H1 (cell line): ENCODE data around the gene FOXC1.

Experiments
- POLR2A ChIP-seq, 2 experiments: IDR thresholded peaks; 1 replicate in 1 of 2; 2 replicates in 1 of 2; pipeline ENCODE4 v1.6.1; 2011; ENCODE audit warnings: low read depth in 2 of 2, low read length in 2 of 2, mild to moderate bottlenecking in 2 of 2; ENCODE audit errors: control extremely low read depth in 1 of 2
- POLR2AphosphoS5 ChIP-seq: IDR thresholded peaks from 2 replicates; pipeline ENCODE4 v1.6.1; 2011; ENCODE audit warnings: low read depth, low read length
- TBP ChIP-seq: IDR thresholded peaks from 2 replicates; pipeline ENCODE4 v1.6.1; 2011; ENCODE audit warnings: low read depth, low read length, improper control_type of control experiment
- TF ChIP-seq, protein P1 (sequence below), 3 experiments: IDR thresholded peaks; 1 replicate in 2 of 3; 2 replicates in 1 of 3; pipeline versions ENCODE4 v1.5.1 to v1.6.1; 2011; ENCODE audit warnings: low read length in 3 of 3, mild to moderate bottlenecking in 3 of 3, inconsistent platforms in 2 of 3, low read depth in 1 of 3, moderate library complexity in 1 of 3; ENCODE audit not compliant: insufficient read depth in 1 of 3; ENCODE audit errors: control extremely low read depth in 1 of 3

- TF ChIP-seq, protein P1, sequence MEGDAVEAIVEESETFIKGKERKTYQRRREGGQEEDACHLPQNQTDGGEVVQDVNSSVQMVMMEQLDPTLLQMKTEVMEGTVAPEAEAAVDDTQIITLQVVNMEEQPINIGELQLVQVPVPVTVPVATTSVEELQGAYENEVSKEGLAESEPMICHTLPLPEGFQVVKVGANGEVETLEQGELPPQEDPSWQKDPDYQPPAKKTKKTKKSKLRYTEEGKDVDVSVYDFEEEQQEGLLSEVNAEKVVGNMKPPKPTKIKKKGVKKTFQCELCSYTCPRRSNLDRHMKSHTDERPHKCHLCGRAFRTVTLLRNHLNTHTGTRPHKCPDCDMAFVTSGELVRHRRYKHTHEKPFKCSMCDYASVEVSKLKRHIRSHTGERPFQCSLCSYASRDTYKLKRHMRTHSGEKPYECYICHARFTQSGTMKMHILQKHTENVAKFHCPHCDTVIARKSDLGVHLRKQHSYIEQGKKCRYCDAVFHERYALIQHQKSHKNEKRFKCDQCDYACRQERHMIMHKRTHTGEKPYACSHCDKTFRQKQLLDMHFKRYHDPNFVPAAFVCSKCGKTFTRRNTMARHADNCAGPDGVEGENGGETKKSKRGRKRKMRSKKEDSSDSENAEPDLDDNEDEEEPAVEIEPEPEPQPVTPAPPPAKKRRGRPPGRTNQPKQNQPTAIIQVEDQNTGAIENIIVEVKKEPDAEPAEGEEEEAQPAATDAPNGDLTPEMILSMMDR (IDR thresholded peaks at IDR 0.05; ENCODE audit: control extremely low read depth in 1 of 3, insufficient read depth in 1 of 3, low read depth in 1 of 3, low read length in 3 of 3) = no peak
- no peak for TF ChIP-seq POLR2A (IDR thresholded peaks at IDR 0.05; ENCODE audit: control extremely low read depth in 1 of 2, low read depth in 2 of 2, low read length in 2 of 2)
- TF ChIP-seq TBP = no peak
- no peak for TF ChIP-seq POLR2AphosphoS5
These were observed 16.8 kb downstream of the FOXC1 start for GRCh38 chr6:1626481-1626880.
